ENCODE results near the gene BCHE. TPM values are rescaled to one million over a fixed set of nuclear protein-coding genes. Genes with fewer than 3 reads are reported as not detected.

The BCHE gene
- total RNA-seq, 1 donor from 2014 or later, result 2.9 TPM

DNA sequence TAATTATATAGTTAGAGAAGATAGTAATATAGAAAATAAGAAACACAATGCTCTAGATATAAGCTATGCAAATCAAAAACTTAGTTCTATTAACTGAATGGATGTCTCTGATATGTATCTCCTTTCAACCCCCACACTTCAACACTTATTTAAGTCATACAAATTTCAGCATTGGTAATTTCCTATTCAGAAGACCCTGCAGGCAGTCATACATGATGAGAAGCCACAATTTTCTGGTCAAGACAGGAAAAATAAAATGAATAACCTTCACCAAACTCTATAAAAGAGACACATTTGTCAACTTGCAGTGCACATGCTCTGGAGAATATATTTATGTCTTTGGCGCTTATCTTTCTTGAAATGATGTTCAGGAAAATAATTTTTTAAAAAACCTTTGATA, 578 bp upstream of the BCHE start:
- intact Hi-C loops (cut with DNase I), result no loop called here
- H3K36me3 ChIP-seq, result no peaks in the 10 kb centered on the region
- H3K4me1 ChIP-seq, result no peaks in the 10 kb centered on the region
- TF ChIP-seq, protein P1, sequence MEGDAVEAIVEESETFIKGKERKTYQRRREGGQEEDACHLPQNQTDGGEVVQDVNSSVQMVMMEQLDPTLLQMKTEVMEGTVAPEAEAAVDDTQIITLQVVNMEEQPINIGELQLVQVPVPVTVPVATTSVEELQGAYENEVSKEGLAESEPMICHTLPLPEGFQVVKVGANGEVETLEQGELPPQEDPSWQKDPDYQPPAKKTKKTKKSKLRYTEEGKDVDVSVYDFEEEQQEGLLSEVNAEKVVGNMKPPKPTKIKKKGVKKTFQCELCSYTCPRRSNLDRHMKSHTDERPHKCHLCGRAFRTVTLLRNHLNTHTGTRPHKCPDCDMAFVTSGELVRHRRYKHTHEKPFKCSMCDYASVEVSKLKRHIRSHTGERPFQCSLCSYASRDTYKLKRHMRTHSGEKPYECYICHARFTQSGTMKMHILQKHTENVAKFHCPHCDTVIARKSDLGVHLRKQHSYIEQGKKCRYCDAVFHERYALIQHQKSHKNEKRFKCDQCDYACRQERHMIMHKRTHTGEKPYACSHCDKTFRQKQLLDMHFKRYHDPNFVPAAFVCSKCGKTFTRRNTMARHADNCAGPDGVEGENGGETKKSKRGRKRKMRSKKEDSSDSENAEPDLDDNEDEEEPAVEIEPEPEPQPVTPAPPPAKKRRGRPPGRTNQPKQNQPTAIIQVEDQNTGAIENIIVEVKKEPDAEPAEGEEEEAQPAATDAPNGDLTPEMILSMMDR (IDR thresholded peaks at IDR 0.05), result no peak
- no peak for TF ChIP-seq POLR2AphosphoS5 (IDR thresholded peaks at IDR 0.05; ENCODE audit: insufficient read depth in 1 of 2, low read depth in 1 of 2)
- no peak for TF ChIP-seq POLR2A (IDR thresholded peaks at IDR 0.05)
- no peak overlapping the region for H3K27ac ChIP-seq
- no peak for DNase-seq (ENCODE audit: extremely low spot score in 2 of 2)
- no peaks in the 10 kb centered on the region for H3K9me3 ChIP-seq
- no peak overlapping the region for H3K4me3 ChIP-seq
- H3K27me3 ChIP-seq, result no peaks in the 10 kb centered on the region

GRCh38 chr3:165835431-165835830, 1.8 kb downstream of the BCHE start:
- intact Hi-C loops (cut with DNase I), result no loop called here
- Histone ChIP-seq H3K4me3 (no peak overlapping the region), H3K36me3 (no peaks in the 10 kb centered on the region), H3K4me1 (no peaks in the 10 kb centered on the region), H3K27me3 (no peaks in the 10 kb centered on the region), H3K9me3 (no peaks in the 10 kb centered on the region), H3K27ac (no peak overlapping the region)
- TF ChIP-seq POLR2A (IDR thresholded peaks at IDR 0.05) (no peak), POLR2AphosphoS5 (IDR thresholded peaks at IDR 0.05; ENCODE audit: insufficient read depth in 1 of 2, low read depth in 1 of 2) (no peak)
- TF ChIP-seq, protein P1 (IDR thresholded peaks at IDR 0.05), result no peak
- no peak for DNase-seq (ENCODE audit: extremely low spot score in 2 of 2)

- Histone ChIP-seq H3K36me3 (no peaks in the 10 kb centered on the region), H3K4me3 (no peak overlapping the region), H3K27me3 (no peaks in the 10 kb centered on the region), H3K4me1 (no peaks in the 10 kb centered on the region), H3K27ac (no peak overlapping the region), H3K9me3 (no peaks in the 10 kb centered on the region)
- TF ChIP-seq POLR2AphosphoS5 (IDR thresholded peaks at IDR 0.05; ENCODE audit: insufficient read depth in 1 of 2, low read depth in 1 of 2) (no peak), POLR2A (IDR thresholded peaks at IDR 0.05) (no peak)
- TF ChIP-seq, protein P1 (IDR thresholded peaks at IDR 0.05), result no peak
- intact Hi-C loops (cut with DNase I), result no loop called here
- no peak for DNase-seq (ENCODE audit: extremely low spot score in 2 of 2)
Observed at GRCh38 chr3:165830746-165831145, 6.5 kb downstream of the BCHE start.

DNA sequence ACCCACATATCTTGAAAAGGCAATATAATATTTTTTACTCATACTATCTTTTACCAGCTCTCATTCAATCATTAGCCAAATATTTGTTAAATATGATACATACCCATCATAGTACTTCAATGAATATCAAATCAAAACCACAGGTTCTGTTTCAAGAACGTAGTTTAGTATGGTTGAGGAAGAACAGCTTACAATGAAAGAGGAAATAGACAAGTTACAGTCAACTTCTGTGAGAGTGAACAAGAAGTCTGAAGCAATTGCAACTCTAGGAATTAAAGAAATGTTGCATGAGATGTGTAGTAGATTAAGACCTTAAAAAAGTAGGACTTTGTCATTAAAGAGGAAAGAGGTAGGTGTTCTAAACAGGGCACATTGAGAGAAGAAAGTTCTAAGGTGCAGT, 9.3 kb downstream of the BCHE start:
- DNase-seq (ENCODE audit: extremely low spot score in 2 of 2), result no peak
- no peaks in the 10 kb centered on the region for H3K9me3 ChIP-seq
- H3K4me3 ChIP-seq, result no peak overlapping the region
- no peaks in the 10 kb centered on the region for H3K27me3 ChIP-seq
- no peaks in the 10 kb centered on the region for H3K36me3 ChIP-seq
- intact Hi-C loops (cut with DNase I), result no loop called here
- TF ChIP-seq POLR2AphosphoS5 (IDR thresholded peaks at IDR 0.05; ENCODE audit: insufficient read depth in 1 of 2, low read depth in 1 of 2), result no peak
- TF ChIP-seq, protein P1 (IDR thresholded peaks at IDR 0.05), result no peak
- H3K4me1 ChIP-seq, result no peaks in the 10 kb centered on the region
- no peak overlapping the region for H3K27ac ChIP-seq

DNA sequence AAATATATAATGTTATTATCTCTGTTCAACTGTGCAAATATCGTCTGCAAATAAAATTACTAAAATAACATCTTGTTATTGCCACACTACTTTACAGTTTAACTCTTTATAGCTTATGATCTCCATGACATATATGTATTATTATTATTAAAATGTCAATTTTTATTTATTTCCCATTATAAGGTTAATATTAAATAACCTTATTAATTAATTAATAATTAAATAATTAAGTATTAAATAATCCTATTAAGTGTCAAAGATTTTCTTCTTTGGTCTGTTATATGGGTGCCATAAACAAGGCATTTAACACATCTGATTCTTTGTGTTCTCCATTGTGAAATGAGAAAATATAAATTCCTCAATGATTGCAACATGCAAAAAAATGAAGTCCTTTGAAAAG, 10.0 kb downstream of the BCHE start:
- DNase-seq (ENCODE audit: extremely low spot score in 2 of 2), result no peak
- intact Hi-C loops (cut with DNase I), result no loop called here
- no peaks in the 10 kb centered on the region for H3K36me3 ChIP-seq
- H3K4me3 ChIP-seq, result no peak overlapping the region
- H3K4me1 ChIP-seq, result no peaks in the 10 kb centered on the region
- H3K27ac ChIP-seq, result no peak overlapping the region
- no peaks in the 10 kb centered on the region for H3K27me3 ChIP-seq
- no peaks in the 10 kb centered on the region for H3K9me3 ChIP-seq
- TF ChIP-seq, protein P1 (IDR thresholded peaks at IDR 0.05), result no peak
- TF ChIP-seq POLR2A (IDR thresholded peaks at IDR 0.05) (no peak), POLR2AphosphoS5 (IDR thresholded peaks at IDR 0.05; ENCODE audit: insufficient read depth in 1 of 2, low read depth in 1 of 2) (no peak)

All from vagina (tissue), 2 donors.